ENCODE data around the gene TRAF3. TPM values are rescaled to one million over a fixed set of nuclear protein-coding genes. Genes with fewer than 3 reads are reported as not detected.

TRAF3 gene
- polyA plus RNA-seq, 1 donor: 13.1 TPM

Other genes starting within 250 kb of the TRAF3 start
- gene RCOR1, start 184.8 kb upstream of the TRAF3 start, polyA plus RNA-seq (ENCODE audit: insufficient read length): 32.1 TPM
- gene AMN, start 145.2 kb downstream of the TRAF3 start, polyA plus RNA-seq (ENCODE audit: insufficient read length): 0.59 TPM

Measured in hindlimb muscle (tissue), 1 donor.